Measurements from ENCODE around the gene UBXN7.

DNA sequence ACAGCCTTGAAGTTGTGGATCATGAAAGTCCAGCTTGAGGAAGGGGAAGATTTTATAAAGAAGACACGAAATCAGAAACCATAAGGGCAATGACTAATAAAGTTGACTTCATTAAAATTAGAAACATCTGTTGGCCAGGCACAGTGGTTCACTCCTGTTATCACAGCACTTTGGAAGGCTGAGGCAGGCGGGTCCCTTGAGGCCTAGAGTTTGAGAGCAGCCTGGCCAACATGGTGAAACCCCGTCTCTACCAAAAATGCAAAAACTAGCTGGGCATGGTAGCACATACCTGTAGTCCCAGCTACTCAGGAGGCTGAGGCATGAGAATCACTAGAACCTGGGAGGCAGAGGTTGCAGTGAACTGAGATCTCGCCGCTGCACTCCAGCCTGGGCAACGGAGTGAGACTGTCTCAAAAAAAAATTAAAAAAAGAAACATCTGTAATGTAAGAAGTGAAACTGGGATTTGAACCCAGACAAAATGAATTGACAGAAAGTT lies 7.9 kb upstream of the UBXN7 start:
- no peak for TF ChIP-seq CTCF (IDR thresholded peaks at IDR 0.05 in 8 of 11, conservative IDR thresholded peaks at IDR 0.05 in 3 of 11)
- TF ChIP-seq POLR2A (IDR thresholded peaks at IDR 0.05): no peak
- TF ChIP-seq POLR2AphosphoS5 (IDR thresholded peaks at IDR 0.05): no peak
